ENCODE data around the gene GLIS1. TPM values are rescaled to one million over a fixed set of nuclear protein-coding genes. Genes with fewer than 3 reads are reported as not detected.

Gene GLIS1
- total RNA-seq, 1 donor = 1.6 TPM

DNA sequence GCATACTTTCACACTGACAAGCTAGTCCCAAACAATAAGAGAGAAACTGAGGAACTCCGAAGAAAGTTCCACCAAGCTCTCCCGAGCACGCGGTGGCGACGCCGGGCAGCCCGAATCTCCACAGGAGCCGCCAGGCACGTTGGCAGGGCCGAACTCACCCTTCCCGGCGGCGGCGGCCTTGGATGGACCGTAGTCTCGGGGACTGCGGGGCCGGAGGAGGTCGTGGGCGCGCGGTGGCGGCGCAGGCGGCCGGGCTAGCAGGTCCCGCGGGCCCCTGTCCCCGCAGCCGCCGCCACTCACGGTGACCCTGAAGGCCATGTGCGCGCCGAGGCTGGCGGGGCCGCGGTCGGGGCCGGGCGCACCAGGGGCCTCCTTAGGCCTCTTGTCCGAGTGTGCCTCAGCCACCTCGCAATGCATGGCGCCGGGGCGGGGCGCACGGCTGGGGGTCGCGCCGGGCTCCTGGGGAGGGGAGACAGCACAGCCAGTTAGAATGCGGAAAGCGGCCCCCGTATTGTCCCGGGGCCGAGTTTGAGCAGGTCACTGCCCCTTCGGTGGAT lies 1.2 kb downstream of the GLIS1 start:
- H3K4me3 ChIP-seq (ENCODE audit: low read depth, low read length) = peak overlapping the region; percentile 83
- no peak for DNase-seq (ENCODE audit: low read depth)
- TF ChIP-seq, protein P1, sequence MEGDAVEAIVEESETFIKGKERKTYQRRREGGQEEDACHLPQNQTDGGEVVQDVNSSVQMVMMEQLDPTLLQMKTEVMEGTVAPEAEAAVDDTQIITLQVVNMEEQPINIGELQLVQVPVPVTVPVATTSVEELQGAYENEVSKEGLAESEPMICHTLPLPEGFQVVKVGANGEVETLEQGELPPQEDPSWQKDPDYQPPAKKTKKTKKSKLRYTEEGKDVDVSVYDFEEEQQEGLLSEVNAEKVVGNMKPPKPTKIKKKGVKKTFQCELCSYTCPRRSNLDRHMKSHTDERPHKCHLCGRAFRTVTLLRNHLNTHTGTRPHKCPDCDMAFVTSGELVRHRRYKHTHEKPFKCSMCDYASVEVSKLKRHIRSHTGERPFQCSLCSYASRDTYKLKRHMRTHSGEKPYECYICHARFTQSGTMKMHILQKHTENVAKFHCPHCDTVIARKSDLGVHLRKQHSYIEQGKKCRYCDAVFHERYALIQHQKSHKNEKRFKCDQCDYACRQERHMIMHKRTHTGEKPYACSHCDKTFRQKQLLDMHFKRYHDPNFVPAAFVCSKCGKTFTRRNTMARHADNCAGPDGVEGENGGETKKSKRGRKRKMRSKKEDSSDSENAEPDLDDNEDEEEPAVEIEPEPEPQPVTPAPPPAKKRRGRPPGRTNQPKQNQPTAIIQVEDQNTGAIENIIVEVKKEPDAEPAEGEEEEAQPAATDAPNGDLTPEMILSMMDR (IDR thresholded peaks at IDR 0.05; ENCODE audit: insufficient read depth, low read length) = no peak

DNA sequence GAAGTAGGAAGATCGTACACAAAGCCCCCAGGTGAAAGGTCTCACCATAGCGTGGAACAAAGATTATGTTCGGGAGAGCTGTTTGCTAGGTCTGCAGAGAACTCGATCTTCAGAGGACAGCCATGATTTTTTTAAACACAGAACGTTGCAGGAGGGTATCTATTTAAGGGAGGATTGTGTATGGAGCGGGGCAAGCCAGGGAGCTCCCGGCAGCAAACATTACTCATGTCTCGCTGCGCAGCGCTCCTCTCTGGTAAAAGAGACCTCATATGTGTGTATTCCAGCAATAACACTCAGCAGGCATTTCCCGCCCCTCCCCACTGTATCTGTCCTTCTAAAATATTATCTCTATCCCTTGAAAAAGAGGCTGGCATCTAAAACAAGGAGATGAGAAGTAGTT lies 2.7 kb downstream of the GLIS1 start:
- no peak overlapping the region for H3K4me3 ChIP-seq (ENCODE audit: low read depth, low read length)
- no peak for DNase-seq (ENCODE audit: low read depth)
- TF ChIP-seq, protein P1 (IDR thresholded peaks at IDR 0.05; ENCODE audit: insufficient read depth, low read length) = no peak

DNA sequence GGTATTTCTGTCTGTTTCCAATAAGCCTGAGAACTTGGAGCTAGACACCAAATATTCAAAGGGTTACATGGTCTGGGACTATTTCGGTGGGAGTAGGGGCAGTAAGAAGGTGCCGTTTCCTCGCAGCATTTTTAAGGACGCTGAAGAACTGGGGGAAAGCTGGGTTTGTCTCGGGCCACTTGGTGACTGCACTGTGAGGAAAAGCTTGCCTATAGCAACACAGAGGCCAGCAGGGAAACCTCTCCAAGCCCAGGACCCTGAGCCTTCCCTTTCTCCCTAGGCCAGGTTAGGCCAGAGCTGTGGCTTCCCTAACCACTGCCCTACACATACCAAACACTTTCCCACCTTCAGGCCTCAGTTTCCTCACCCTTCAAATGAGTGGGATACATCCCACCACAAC lies 3.3 kb downstream of the GLIS1 start:
- TF ChIP-seq, protein P1 (IDR thresholded peaks at IDR 0.05; ENCODE audit: insufficient read depth, low read length) = no peak
- no peak for DNase-seq (ENCODE audit: low read depth)
- no peak overlapping the region for H3K4me3 ChIP-seq (ENCODE audit: low read depth, low read length)

DNA sequence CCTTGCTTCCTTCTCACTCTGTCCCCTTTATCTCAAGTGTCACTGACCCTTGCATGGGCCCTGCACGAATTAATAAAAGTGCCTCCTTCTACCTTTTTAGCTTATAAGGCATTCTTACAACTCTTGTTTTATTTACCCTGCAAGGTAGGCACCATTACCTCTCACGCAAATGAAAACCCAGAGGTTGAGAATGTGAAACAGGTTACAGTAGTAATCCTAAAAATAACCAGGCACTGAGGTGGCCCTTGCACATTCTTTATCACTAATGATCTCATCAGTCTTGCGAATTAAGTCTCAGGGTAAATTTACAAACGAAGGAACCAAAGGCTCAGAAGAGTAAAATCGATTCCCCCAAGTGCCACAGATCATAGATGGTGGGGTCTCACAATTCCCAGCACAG lies 3.7 kb downstream of the GLIS1 start:
- H3K4me3 ChIP-seq (ENCODE audit: low read depth, low read length) = no peak overlapping the region
- no peak for DNase-seq (ENCODE audit: low read depth)
- TF ChIP-seq, protein P1 (IDR thresholded peaks at IDR 0.05; ENCODE audit: insufficient read depth, low read length) = no peak

DNA sequence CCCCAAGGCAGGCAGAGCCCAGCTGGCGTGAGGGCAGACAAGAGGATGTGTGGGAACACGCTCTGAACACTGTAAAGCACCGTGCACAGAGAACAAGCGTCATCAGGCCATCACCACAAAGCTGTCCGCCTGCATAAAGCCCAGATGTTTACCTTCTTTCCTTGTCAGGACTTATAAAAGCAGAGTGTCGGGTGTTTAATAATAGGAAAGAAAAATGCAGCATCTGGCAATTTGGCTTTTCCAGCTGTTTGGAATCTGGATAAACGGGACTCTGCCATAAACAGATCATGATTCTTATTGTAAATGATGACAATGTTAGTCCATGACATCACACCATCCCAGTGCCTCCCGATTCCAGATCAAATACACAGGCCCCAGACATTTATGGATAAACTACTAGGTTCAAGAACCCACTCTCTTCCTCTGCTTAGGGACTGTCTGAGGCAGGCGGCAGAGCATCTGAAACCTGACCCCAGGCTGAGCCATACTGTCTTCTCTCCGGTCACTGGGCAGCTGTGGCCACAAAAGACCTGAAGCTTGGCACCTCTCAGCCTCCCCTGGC lies 4.2 kb downstream of the GLIS1 start:
- TF ChIP-seq, protein P1 (IDR thresholded peaks at IDR 0.05; ENCODE audit: insufficient read depth, low read length) = no peak
- no peak for DNase-seq (ENCODE audit: low read depth)
- H3K4me3 ChIP-seq (ENCODE audit: low read depth, low read length) = no peak overlapping the region

DNA sequence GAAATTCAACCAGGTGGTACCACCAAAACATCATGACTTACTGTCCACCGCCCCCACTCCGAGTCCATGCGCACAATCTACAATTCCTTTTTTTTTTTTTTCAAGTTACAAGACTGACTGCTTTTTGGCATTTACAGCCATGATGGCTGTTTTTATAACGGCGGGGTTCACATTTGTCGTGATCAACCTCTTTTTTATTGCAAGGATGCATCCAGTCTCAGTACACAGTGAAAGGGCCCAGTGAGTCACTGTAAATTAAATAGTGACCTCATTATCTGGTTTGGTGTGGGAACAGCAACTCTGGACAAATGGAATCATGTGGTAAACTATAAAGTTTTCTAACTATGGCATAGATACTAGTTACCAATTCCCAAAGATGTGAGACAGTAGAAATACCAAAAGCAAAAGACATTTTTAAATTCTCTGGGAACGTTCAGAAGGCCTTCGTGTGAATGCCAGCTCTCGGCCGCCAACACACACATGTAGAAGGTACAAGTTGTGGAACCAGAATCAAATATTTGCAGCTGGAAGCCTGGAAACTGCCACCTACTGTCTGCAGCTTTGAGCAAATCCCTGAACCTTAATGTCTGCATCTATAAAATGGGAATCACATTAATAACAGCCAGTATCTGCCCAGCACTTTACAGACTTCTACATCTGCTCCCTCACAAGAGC lies 4.9 kb downstream of the GLIS1 start:
- no peak overlapping the region for H3K4me3 ChIP-seq (ENCODE audit: low read depth, low read length)
- TF ChIP-seq, protein P1 (IDR thresholded peaks at IDR 0.05; ENCODE audit: insufficient read depth, low read length) = no peak

More for the DNA sequence above, 4.9 kb downstream of the GLIS1 start:
- DNase-seq (ENCODE audit: low read depth) = no peak
